Mesenteric fat pad (tissue), 1 donor: ENCODE data around the gene TBC1D16. TPM values are rescaled to one million over a fixed set of nuclear protein-coding genes. Genes with fewer than 3 reads are reported as not detected.
"Not testable (repeated sequence)": the region's sequence is repeated elsewhere in the genome, so short reads cannot be mapped to it uniquely, and the experiment has no call there.

ENCODE experiments used
- DNase-seq: peaks from one replicate; pipeline ENCODE4 v3.0.0-alpha.2; 2020; ENCODE audit warnings: low spot score
- total RNA-seq: library from RNA; stranded (reverse); fragmentation: NEBNext Ultra II Directional; extraction: Animal tissue kit (Norgen Biotek cat#: 25700); gene quantifications from one replicate; pipeline ENCODE4 v1.2.1, GENCODE V29; 2021
- donor health status: DM: yes; HTN: yes; CAD: no.

The TBC1D16 gene
- total RNA-seq, 1 donor from 2014 or later, result 111 TPM

- DNase-seq, result no peak
These were observed 19.9 kb upstream of the TBC1D16 start for GRCh38 chr17:80055597-80055996.

DNA sequence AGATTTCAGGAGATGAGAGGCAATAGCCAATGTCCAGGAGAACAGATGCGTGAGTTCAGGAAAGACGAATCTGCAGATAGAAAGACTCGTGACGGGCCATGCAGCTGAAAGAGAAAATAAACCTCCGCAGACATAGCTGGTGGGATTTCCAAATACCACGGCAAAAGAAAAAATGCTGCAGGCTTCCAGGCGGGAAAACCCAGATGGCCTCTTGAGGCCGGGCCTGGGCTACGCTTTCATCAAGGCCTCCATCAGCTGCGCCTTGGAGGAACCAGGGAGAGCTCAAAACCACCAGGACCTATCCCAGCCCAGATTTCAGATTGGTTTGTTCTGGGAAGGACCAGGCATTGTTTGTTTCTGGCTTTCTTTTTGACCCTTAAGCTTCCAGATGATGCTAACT is 17.4 kb upstream of the TBC1D16 start:
- no peak for DNase-seq

DNA sequence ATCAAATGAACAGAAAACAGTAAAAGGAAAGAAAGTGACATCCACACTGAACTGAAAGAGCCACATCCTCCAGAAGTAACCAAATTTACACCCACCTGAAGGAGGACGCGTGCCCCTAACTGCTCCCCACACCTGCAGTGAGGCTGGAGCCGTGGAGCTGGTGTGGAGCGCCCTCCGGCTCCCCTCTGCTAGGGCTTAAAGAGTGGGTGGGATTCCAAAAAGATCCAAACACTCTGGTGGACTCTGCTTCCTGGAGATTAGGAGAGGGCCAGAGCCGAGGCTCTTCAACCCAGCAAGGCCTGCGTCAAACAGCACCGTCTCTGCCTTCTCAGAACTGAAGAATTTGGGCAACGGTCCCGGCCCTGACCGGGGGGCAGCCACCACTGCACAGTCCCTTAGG is 16.0 kb upstream of the TBC1D16 start:
- no peak for DNase-seq

GRCh38 chr17:80050706-80051105 is 15.0 kb upstream of the TBC1D16 start:
- no peak for DNase-seq

GRCh38 chr17:80049986-80050385 is 14.3 kb upstream of the TBC1D16 start:
- DNase-seq, result no peak

- no peak for DNase-seq
These were observed 11.5 kb upstream of the TBC1D16 start for GRCh38 chr17:80047176-80047575.

- not testable (repeated sequence) for DNase-seq
These were observed 11.0 kb upstream of the TBC1D16 start for GRCh38 chr17:80046709-80047108.

DNA sequence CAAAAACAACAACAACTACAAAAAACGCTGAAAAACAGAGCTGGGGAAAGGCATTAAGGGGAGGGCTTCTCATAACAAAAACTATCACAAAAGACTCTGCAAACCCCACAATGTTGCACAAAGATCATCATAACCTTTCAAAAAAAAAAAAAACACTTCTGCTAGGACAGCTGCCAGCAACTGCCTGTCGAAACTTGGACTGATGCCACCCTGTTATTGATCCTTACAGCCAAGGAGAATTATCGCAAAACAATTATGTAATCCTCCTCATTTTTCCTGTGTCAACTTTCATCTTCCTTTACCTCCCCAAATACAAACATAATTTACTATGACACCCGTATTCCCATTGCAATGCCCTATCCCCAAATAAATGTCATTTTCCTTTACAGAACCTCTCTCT is 10.0 kb upstream of the TBC1D16 start:
- no peak for DNase-seq

- no peak for DNase-seq
These were observed 8.3 kb upstream of the TBC1D16 start for GRCh38 chr17:80043963-80044362.

GRCh38 chr17:80036715-80037477 is 1.2 kb upstream of the TBC1D16 start:
- no peak for DNase-seq

DNA sequence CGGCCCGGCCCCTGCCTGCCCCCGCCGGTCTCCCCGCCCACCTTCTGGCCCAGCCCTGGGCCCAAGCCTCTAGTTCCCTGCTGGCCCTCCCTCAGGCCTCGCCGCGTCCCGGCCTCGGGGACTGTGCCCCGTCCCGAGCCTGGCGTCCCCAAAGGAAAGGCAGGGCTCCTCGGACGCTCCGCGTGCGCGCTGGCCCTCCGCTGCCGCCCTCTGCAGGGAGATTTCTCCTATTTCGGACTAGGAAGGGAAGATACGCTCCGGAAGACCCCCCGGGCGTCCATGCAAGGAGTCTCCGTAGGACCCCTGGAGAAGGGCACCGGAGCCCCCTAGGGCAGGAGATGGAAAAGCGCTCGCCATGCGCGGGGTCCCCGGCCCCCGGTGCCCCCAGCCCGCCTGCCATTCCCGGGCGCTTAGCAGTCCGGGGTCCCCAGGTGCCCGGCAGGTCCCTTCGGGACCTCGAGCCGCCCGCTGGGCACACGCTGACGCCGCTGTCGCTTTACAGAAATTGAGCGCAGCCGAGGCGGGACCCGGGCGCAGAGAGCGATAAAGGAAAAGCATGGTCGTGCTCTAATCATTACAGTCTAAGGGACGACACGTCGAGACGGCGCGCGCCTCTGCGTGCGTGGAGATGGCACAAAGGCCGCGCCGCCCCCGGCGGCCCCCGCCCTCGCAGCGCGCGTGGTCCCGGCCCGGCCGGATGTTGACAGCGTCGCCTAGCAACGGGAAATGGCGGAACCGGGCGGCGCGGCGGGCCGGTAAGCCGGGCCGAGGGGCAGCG is 454 bp upstream of the TBC1D16 start, which contains the start of gene CCDC40:
CCDC40 (plus strand) TSS at position 706 of the 778 bp plus-strand sequence; CDS start at position 727, 21 bp downstream.
- peak; percentile 94 for DNase-seq

- DNase-seq, result no peak
These were observed 633 bp downstream of the TBC1D16 start for GRCh38 chr17:80034791-80035686.

DNA sequence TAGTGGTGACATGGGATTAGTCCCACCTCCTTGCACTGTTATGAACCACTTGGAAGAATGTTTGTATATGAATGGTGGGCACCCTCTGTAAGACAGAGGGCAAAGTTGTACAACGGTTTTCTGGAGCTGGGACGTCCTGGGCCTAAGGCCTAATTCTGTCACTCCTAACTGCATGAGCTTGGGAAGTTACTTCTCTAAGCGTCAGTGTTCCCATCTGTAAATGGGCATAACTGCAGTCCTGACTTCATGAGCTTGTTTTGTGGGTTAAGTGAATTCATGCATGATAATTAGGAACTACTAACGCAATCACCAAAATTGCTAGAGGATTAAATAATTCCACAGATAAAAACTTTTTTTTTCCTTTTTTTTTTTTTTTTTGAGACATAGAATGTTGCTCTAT is 1.8 kb downstream of the TBC1D16 start:
- DNase-seq, result no peak

GRCh38 chr17:80032614-80033171 is 3.0 kb downstream of the TBC1D16 start:
- DNase-seq, result no peak

DNA sequence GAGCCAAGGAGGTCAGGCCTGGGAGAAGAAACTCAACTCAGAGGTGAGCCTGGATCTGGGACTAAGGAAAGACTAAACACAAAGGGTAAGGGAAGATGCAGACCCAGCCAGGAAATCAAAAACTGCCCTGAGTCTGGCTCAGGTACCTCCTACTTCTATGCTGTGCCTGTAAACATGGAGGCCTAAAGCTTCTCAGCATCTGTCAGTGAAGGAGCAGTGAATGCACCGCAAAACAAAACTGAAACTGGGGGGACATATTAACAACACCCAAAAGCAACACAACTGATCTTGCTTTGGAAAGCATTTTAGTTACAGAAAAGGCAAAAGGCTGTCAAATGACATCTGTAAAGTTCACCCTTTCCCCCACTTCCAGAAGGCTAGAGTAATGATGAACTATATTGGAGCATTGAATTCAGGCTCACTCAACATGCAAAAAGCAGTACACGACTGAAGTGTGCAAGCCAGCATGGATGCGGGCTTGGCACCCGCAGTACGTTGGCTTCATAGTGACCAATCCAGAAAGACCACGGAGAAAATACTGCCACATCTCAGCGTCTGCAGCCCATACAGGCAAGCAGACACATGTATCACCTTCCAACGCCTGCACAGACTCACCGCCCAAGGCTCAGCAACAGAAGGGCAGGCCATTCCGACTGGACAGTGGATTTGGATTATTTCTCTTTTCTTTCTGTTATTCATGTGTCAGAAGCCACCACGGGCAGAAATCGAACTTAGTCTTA is 3.8 kb downstream of the TBC1D16 start:
- no peak for DNase-seq

DNA sequence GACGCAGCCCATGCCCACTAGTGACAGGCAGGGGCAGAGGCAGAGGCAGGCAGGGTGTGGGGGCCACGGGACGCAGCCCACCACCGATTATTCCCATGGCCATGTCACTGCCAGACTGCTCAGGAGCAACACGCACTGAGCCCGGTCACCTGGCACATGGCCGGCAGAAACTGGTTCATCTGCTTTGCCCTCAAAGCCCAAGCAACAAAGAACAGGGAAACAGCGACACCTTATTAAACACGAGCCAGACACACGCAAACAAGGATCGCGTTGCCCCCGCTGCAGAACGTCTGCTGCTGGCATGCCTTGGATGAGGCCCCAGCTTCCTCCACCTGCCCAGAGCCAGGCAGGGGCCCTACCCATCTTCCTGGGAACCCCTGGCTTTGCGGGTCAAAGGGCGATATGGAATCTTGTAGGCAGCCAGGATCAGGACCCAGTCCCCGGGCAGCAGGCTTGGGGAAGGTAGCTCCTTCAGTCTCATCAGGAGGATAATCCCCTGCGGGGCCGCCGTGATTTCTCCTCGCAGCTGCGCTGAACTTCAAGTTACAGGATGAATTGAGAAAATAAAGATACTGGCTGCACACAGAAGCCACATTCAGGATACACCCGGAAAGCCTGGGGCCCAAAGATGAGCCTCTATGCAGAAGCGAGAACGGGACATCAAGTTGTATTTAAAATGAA is 4.8 kb downstream of the TBC1D16 start:
- no peak for DNase-seq

- peak; percentile 93 for DNase-seq
These were observed 6.3 kb downstream of the TBC1D16 start for GRCh38 chr17:80029258-80029974.

DNA sequence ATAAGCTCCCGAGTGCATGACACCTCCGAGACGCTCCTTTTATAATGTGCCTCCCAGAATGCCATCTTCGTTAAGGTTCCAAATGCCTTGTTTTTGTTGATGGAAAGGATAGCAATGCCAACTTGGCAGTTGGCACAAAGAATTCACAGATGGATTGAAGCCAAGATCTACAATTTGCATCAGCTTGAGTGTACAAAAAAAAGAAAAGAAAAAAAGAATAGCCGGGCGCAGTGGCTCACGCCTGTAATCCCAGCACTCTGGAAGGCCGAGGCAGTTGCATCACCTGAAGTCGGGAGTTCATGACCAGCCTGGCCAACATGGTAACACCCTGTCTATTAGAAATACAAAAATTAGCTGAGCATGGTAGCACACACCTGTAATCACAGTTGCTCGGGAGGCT is 7.6 kb downstream of the TBC1D16 start:
- no peak for DNase-seq

DNA sequence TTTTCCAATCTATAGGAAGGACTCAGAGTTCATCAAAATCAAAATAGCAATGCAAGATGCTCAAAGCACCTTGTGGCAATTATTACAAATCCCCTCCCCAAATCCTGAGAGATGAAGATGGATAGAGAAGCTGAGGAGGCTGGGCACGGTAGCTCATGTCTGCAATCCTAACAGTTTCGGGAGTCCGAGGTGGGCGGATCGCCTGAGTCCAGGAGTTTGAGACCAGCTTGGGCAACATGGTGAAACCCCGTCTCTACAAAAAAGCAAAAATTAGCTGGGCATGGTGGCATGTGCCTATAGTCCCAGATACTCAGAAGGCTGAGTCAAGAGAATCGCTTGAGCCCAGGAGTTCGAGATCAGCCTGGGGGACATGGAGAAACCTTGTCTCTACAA is 8.6 kb downstream of the TBC1D16 start:
- no peak for DNase-seq
